Glomerular endothelial cell (primary cell): ENCODE measurements around the gene MCF2L. TPM values are rescaled to one million over a fixed set of nuclear protein-coding genes. Genes with fewer than 3 reads are reported as not detected.

Experiments
- DNase-seq: peaks from one replicate; pipeline ENCODE4 v3.0.0-alpha.2; 2011; ENCODE audit warnings: low read depth, low spot score; ENCODE audit errors: extremely low read depth
- total RNA-seq: library from RNA; depleted of rRNA; stranded (reverse); fragments of >200 nt; gene quantifications from 2 replicates; pipeline ENCODE4 v1.2.3, GENCODE V29; 2015

The MCF2L gene
- total RNA-seq, 1 donor from 2014 or later = 23.4 TPM

- no peak for DNase-seq
Observed at GRCh38 chr13:112961457-112962369, 7.3 kb upstream of the MCF2L start.

- no peak for DNase-seq
Observed at GRCh38 chr13:112962396-112962795, 6.6 kb upstream of the MCF2L start.

- no peak for DNase-seq
Observed at GRCh38 chr13:112962911-112963625, 5.9 kb upstream of the MCF2L start.

GRCh38 chr13:112963641-112964040 lies 5.4 kb upstream of the MCF2L start:
- no peak for DNase-seq

GRCh38 chr13:112964971-112965492 lies 4.0 kb upstream of the MCF2L start:
- no peak for DNase-seq

- no peak for DNase-seq
Observed at GRCh38 chr13:112965573-112966115, 3.4 kb upstream of the MCF2L start.

- no peak for DNase-seq
Observed at GRCh38 chr13:112966776-112967175, 2.2 kb upstream of the MCF2L start.

- DNase-seq = no peak
Observed at GRCh38 chr13:112967686-112968379, 1.2 kb upstream of the MCF2L start.

GRCh38 chr13:112968380-112968909 lies 569 bp upstream of the MCF2L start:
- DNase-seq = no peak

GRCh38 chr13:112969692-112970338 lies 801 bp downstream of the MCF2L start:
- no peak for DNase-seq

- DNase-seq = no peak
Observed at GRCh38 chr13:112970552-112971287, 1.7 kb downstream of the MCF2L start.

- no peak for DNase-seq
Observed at GRCh38 chr13:112971288-112971643, 2.3 kb downstream of the MCF2L start.

GRCh38 chr13:112972258-112972657 lies 3.2 kb downstream of the MCF2L start:
- DNase-seq = no peak

GRCh38 chr13:112972867-112973576 lies 4.0 kb downstream of the MCF2L start:
- no peak for DNase-seq

- DNase-seq = no peak
Observed at GRCh38 chr13:112973577-112973951, 4.5 kb downstream of the MCF2L start.

- DNase-seq = no peak
Observed at GRCh38 chr13:112974125-112974524, 5.1 kb downstream of the MCF2L start.

GRCh38 chr13:112974671-112975070 lies 5.7 kb downstream of the MCF2L start:
- no peak for DNase-seq

- no peak for DNase-seq
Observed at GRCh38 chr13:112975401-112975939, 6.5 kb downstream of the MCF2L start.

- DNase-seq = no peak
Observed at GRCh38 chr13:112976526-112976925, 7.5 kb downstream of the MCF2L start.
